WTC11 (cell line): ENCODE measurements around the gene SIPA1L3. TPM values are rescaled to one million over a fixed set of nuclear protein-coding genes. Genes with fewer than 3 reads are reported as not detected.
A peak's percentile ranks its signal among the peaks of the same experiment; 100 is the strongest.

Source experiments
- ATAC-seq: fragments of 200-7000 bp; cut with Tn5 transposase; 2 replicates; pipeline ENCODE4 v1.10.0; 2021; ENCODE audit warnings: mild to moderate bottlenecking, moderate library complexity
- CTCF ChIA-PET: fragments of 300-600 bp; sonication (Branson Sonifier 250); formaldehyde crosslinking; loops from one replicate; lab custom pipeline; 2021; ENCODE audit warnings: antibody characterized with exemption; lab: Charles Lee
- POLR2A ChIA-PET: fragments of 350-600 bp; sonication (Branson Sonifier 250); formaldehyde crosslinking; loops from one replicate; lab custom pipeline; 2021; ENCODE audit warnings: antibody characterized with exemption; lab: Charles Lee
- DNase-seq: peaks from one replicate; pipeline ENCODE4 v3.0.0; 2021; ENCODE audit warnings: low spot score
- H3K27ac Mint-ChIP-seq: 2 replicates; pipeline ENCODE4 v1.8.0; 2021; ENCODE audit warnings: mixed read lengths
- H3K27me3 Mint-ChIP-seq: 2 replicates; pipeline ENCODE4 v1.8.0; 2021; ENCODE audit warnings: low read depth, mild to moderate bottlenecking, moderate library complexity, mixed read lengths
- H3K36me3 Mint-ChIP-seq: 2 replicates; pipeline ENCODE4 v1.8.0; 2021; ENCODE audit warnings: mixed read lengths
- H3K4me1 Mint-ChIP-seq: 2 replicates; pipeline ENCODE4 v1.8.0; 2022; ENCODE audit warnings: mixed read lengths
- H3K4me3 Mint-ChIP-seq: 2 replicates; pipeline ENCODE4 v1.8.0; 2021; ENCODE audit warnings: mild to moderate bottlenecking, moderate library complexity, mixed read lengths
- H3K9me3 Mint-ChIP-seq: 2 replicates; pipeline ENCODE4 v1.8.0; 2021; ENCODE audit warnings: mixed read lengths
- AR ChIP-seq: fragments of 250-450 bp; sonication (Bioruptor Pico); IDR thresholded peaks from 2 replicates; pipeline ENCODE4 v1.9.0; 2021; ENCODE audit warnings: mild to moderate bottlenecking
- ATF1 ChIP-seq: sonication (generic); formaldehyde crosslinking; IDR thresholded peaks from 2 replicates; pipeline ENCODE4 v1.8.1; 2023; ENCODE audit warnings: mild to moderate bottlenecking, moderate library complexity, missing genetic modification reagents
- CREB1 ChIP-seq: sonication (generic); formaldehyde crosslinking; IDR thresholded peaks from 2 replicates; pipeline ENCODE4 v1.8.0; 2023; ENCODE audit warnings: mild to moderate bottlenecking, missing genetic modification reagents
- ETV6 ChIP-seq: sonication (generic); formaldehyde crosslinking; IDR thresholded peaks from 2 replicates; pipeline ENCODE4 v1.8.1; 2022; ENCODE audit warnings: mild to moderate bottlenecking, missing genetic modification reagents
- FOXP1 ChIP-seq: sonication (generic); formaldehyde crosslinking; IDR thresholded peaks from 2 replicates; pipeline ENCODE4 v1.8.0; 2022; ENCODE audit warnings: missing genetic modification reagents, mild to moderate bottlenecking, moderate library complexity, borderline replicate concordance
- JUN ChIP-seq: sonication (generic); formaldehyde crosslinking; IDR thresholded peaks from 2 replicates; pipeline ENCODE4 v1.8.0; 2023; ENCODE audit warnings: mild to moderate bottlenecking, missing genetic modification reagents
- MLX ChIP-seq: sonication (generic); formaldehyde crosslinking; IDR thresholded peaks from 2 replicates; pipeline ENCODE4 v1.8.1; 2023; ENCODE audit warnings: mild to moderate bottlenecking, missing genetic modification reagents, moderate library complexity
- MXD4 ChIP-seq: fragments of 250-450 bp; sonication (Bioruptor Pico); IDR thresholded peaks from 2 replicates; pipeline ENCODE4 v1.8.0; 2021; ENCODE audit warnings: mild to moderate bottlenecking, moderate library complexity, borderline replicate concordance
- MYBL2 ChIP-seq: sonication (generic); formaldehyde crosslinking; IDR thresholded peaks from 2 replicates; pipeline ENCODE4 v1.8.1; 2023; ENCODE audit warnings: mild to moderate bottlenecking, moderate library complexity, missing genetic modification reagents
- NFYB ChIP-seq: sonication (generic); formaldehyde crosslinking; conservative IDR thresholded peaks from 2 replicates; pipeline ENCODE4 v1.8.0; 2022; ENCODE audit warnings: low read depth, missing genetic modification reagents
- NR1H2 ChIP-seq: sonication (generic); formaldehyde crosslinking; IDR thresholded peaks from 2 replicates; pipeline ENCODE4 v1.9.0; 2021; ENCODE audit warnings: mild to moderate bottlenecking, moderate library complexity, missing genetic modification reagents
- PRDM15 ChIP-seq: sonication (generic); formaldehyde crosslinking; IDR thresholded peaks from 2 replicates; pipeline ENCODE4 v1.8.0; 2022; ENCODE audit warnings: missing genetic modification reagents
- TCF7 ChIP-seq: sonication (generic); formaldehyde crosslinking; IDR thresholded peaks from 2 replicates; pipeline ENCODE4 v1.8.0; 2022; ENCODE audit warnings: mild to moderate bottlenecking, low read depth, missing genetic modification reagents, moderate library complexity
- TEAD4 ChIP-seq: sonication (generic); formaldehyde crosslinking; IDR thresholded peaks from 2 replicates; pipeline ENCODE4 v1.8.0; 2022; ENCODE audit warnings: mild to moderate bottlenecking, missing genetic modification reagents
- TP53 ChIP-seq: sonication (generic); formaldehyde crosslinking; IDR thresholded peaks from 2 replicates; pipeline ENCODE4 v1.8.1; 2023; ENCODE audit warnings: mild to moderate bottlenecking, missing genetic modification reagents
- ZNF121 ChIP-seq: sonication (generic); formaldehyde crosslinking; IDR thresholded peaks from 2 replicates; pipeline ENCODE4 v1.8.0; 2023; ENCODE audit warnings: missing genetic modification reagents
- ZNF138 ChIP-seq: sonication (generic); formaldehyde crosslinking; conservative IDR thresholded peaks from 2 replicates; pipeline ENCODE4 v1.8.1; 2022; ENCODE audit warnings: mild to moderate bottlenecking, moderate library complexity, missing genetic modification reagents
- ZSCAN18 ChIP-seq: fragments of 250-450 bp; sonication (Bioruptor Pico); IDR thresholded peaks from 2 replicates; pipeline ENCODE4 v2.1.2; 2022; ENCODE audit warnings: mild to moderate bottlenecking, moderate library complexity
- total RNA-seq: library from RNA; stranded (reverse); gene quantifications from 3 replicates; pipeline ENCODE4 v1.2.3, GENCODE V29; 2021
- TF ChIP-seq, protein P1 (sequence below): sonication (generic); formaldehyde crosslinking; IDR thresholded peaks from 2 replicates; pipeline ENCODE4 v1.8.0; 2022; ENCODE audit warnings: mild to moderate bottlenecking, missing genetic modification reagents
- TF ChIP-seq, protein P2 (sequence below): fragments of 250-450 bp; sonication (Bioruptor Pico); IDR thresholded peaks from 2 replicates; pipeline ENCODE4 v1.9.0; 2021; ENCODE audit warnings: mild to moderate bottlenecking
- TF ChIP-seq, protein P3 (sequence below): sonication (generic); formaldehyde crosslinking; IDR thresholded peaks from 2 replicates; pipeline ENCODE4 v1.8.1; 2022; ENCODE audit warnings: missing genetic modification reagents, borderline replicate concordance
- TF ChIP-seq, protein P4 (sequence below): sonication (generic); formaldehyde crosslinking; IDR thresholded peaks from 2 replicates; pipeline ENCODE4 v1.8.0; 2023; ENCODE audit warnings: mild to moderate bottlenecking, missing genetic modification reagents

The SIPA1L3 gene
- total RNA-seq, 1 experiment from 2014 or later: 41.5 TPM

GRCh38 chr19:38190793-38191192, 283.8 kb downstream of the SIPA1L3 start:
- ChIA-PET POLR2A (no interaction called here), CTCF (interaction anchor here (0.6 kb wide), 1 partner anchor 468 kb away, joined by 3 read pairs; no protein-coding TSS in a partner anchor)
- ATAC-seq: no peak
- H3K27ac Mint-ChIP-seq: no peak overlapping the region; the same call in 1 of the 2 replicates
- H3K4me1 Mint-ChIP-seq: no peaks in the 10 kb centered on the region
- no peaks in the 10 kb centered on the region for H3K27me3 Mint-ChIP-seq
- DNase-seq: no peak
- H3K9me3 Mint-ChIP-seq: no peaks in the 10 kb centered on the region
- TF ChIP-seq ZSCAN18: no peak
- no peak for TF ChIP-seq TP53 (CRISPR knock-in tag)
- TF ChIP-seq TEAD4 (CRISPR knock-in tag): no peak
- no peak for TF ChIP-seq ATF1 (CRISPR knock-in tag)
- TF ChIP-seq, protein P1, sequence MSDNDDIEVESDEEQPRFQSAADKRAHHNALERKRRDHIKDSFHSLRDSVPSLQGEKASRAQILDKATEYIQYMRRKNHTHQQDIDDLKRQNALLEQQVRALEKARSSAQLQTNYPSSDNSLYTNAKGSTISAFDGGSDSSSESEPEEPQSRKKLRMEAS (CRISPR knock-in tag): no peak
- no peak for TF ChIP-seq AR
- no peak for TF ChIP-seq NR1H2 (CRISPR knock-in tag)
- TF ChIP-seq CREB1: no peak
- TF ChIP-seq PRDM15 (CRISPR knock-in tag): no peak
- TF ChIP-seq TCF7 (CRISPR knock-in tag): no peak
- TF ChIP-seq ZNF121 (CRISPR knock-in tag): no peak
- no peak for TF ChIP-seq JUN
- no peak for TF ChIP-seq NFYB (CRISPR knock-in tag)
- H3K4me3 Mint-ChIP-seq: no peak overlapping the region
- 0 out of 2 replicates have a peak, but pooled peaks cover 2% of the 10 kb centered on the region for H3K36me3 Mint-ChIP-seq

GRCh38 chr19:38191747-38192146, 284.7 kb downstream of the SIPA1L3 start:
- POLR2A ChIA-PET: no interaction called here
- TF ChIP-seq MXD4 (CRISPR knock-in tag) (no peak), TEAD4 (CRISPR knock-in tag) (no peak), MLX (CRISPR knock-in tag) (no peak), NFYB (CRISPR knock-in tag) (no peak), MYBL2 (CRISPR knock-in tag) (no peak), FOXP1 (CRISPR knock-in tag) (no peak), ETV6 (CRISPR knock-in tag) (no peak), ZNF138 (CRISPR knock-in tag) (no peak)
- TF ChIP-seq, protein P2, sequence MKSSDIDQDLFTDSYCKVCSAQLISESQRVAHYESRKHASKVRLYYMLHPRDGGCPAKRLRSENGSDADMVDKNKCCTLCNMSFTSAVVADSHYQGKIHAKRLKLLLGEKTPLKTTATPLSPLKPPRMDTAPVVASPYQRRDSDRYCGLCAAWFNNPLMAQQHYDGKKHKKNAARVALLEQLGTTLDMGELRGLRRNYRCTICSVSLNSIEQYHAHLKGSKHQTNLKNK (CRISPR knock-in tag): no peak
- TF ChIP-seq, protein P3, sequence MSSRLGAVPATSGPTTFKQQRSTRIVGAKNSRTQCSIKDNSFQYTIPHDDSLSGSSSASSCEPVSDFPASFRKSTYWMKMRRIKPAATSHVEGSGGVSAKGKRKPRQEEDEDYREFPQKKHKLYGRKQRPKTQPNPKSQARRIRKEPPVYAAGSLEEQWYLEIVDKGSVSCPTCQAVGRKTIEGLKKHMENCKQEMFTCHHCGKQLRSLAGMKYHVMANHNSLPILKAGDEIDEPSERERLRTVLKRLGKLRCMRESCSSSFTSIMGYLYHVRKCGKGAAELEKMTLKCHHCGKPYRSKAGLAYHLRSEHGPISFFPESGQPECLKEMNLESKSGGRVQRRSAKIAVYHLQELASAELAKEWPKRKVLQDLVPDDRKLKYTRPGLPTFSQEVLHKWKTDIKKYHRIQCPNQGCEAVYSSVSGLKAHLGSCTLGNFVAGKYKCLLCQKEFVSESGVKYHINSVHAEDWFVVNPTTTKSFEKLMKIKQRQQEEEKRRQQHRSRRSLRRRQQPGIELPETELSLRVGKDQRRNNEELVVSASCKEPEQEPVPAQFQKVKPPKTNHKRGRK: no peak
- TF ChIP-seq, protein P4, sequence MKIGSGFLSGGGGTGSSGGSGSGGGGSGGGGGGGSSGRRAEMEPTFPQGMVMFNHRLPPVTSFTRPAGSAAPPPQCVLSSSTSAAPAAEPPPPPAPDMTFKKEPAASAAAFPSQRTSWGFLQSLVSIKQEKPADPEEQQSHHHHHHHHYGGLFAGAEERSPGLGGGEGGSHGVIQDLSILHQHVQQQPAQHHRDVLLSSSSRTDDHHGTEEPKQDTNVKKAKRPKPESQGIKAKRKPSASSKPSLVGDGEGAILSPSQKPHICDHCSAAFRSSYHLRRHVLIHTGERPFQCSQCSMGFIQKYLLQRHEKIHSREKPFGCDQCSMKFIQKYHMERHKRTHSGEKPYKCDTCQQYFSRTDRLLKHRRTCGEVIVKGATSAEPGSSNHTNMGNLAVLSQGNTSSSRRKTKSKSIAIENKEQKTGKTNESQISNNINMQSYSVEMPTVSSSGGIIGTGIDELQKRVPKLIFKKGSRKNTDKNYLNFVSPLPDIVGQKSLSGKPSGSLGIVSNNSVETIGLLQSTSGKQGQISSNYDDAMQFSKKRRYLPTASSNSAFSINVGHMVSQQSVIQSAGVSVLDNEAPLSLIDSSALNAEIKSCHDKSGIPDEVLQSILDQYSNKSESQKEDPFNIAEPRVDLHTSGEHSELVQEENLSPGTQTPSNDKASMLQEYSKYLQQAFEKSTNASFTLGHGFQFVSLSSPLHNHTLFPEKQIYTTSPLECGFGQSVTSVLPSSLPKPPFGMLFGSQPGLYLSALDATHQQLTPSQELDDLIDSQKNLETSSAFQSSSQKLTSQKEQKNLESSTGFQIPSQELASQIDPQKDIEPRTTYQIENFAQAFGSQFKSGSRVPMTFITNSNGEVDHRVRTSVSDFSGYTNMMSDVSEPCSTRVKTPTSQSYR (CRISPR knock-in tag): no peak
- H3K36me3 Mint-ChIP-seq: 0 out of 2 replicates have a peak, but pooled peaks cover 2% of the 10 kb centered on the region
- DNase-seq (no peak), ATAC-seq (no peak)
- H3K27ac Mint-ChIP-seq: peak overlapping the region; percentile 53; the same call in 1 of the 2 replicates
- H3K4me1 Mint-ChIP-seq: no peaks in the 10 kb centered on the region
- CTCF ChIA-PET: interaction anchor here (0.7 to 1.2 kb wide), 2 partner anchors 43 to 49 kb away, joined by 3 read pairs; no protein-coding TSS in a partner anchor
- no peaks in the 10 kb centered on the region for H3K27me3 Mint-ChIP-seq
- no peaks in the 10 kb centered on the region for H3K9me3 Mint-ChIP-seq
- no peak overlapping the region for H3K4me3 Mint-ChIP-seq
